Naive thymus-derived CD4-positive, alpha-beta T cell (primary cell): ENCODE measurements around the gene REEP2. TPM values are rescaled to one million over a fixed set of nuclear protein-coding genes. Genes with fewer than 3 reads are reported as not detected.
A peak's percentile ranks its signal among the peaks of the same experiment; 100 is the strongest.

ENCODE experiments used
- ATAC-seq: fragments of 150-1000 bp; cut with Tn5 transposase; 2 replicates; pipeline ENCODE4 v1.10.0; 2021; ENCODE audit warnings: mild to moderate bottlenecking, moderate library complexity
- CTCF ChIA-PET: fragments of 350-600 bp; sonication (Branson Sonifier 250); formaldehyde crosslinking; loops from one replicate; lab custom pipeline; 2021; ENCODE audit warnings: antibody characterized with exemption; lab: Charles Lee
- POLR2A ChIA-PET: fragments of 350-600 bp; sonication (Branson Sonifier 250); formaldehyde crosslinking; loops from one replicate; lab custom pipeline; 2021; ENCODE audit warnings: antibody characterized with exemption, inconsistent platforms; lab: Charles Lee
- DNase-seq, 9 donors: peaks; one replicate each; pipeline versions ENCODE4 v3.0.0 to v3.0.0-alpha.2; 2020 to 2022; ENCODE audit warnings: mixed read lengths in 1 of 9
- H3K27ac ChIP-seq: one replicate; pipeline ENCODE4 v1.7.0; 2013; ENCODE audit warnings: mild to moderate bottlenecking, low read depth, low read length, moderate library complexity
- H3K27me3 ChIP-seq, 2 donors: one replicate each; pipeline ENCODE4 v1.7.0; 2013; ENCODE audit warnings: low read length in 2 of 2, mild to moderate bottlenecking in 2 of 2, moderate library complexity in 2 of 2; ENCODE audit not compliant: control insufficient read depth in 2 of 2, insufficient read depth in 2 of 2
- H3K36me3 ChIP-seq, 3 experiments: 1 replicate in 2 of 3; 2 replicates in 1 of 3; pipeline ENCODE4 v1.7.0; 2013; ENCODE audit warnings: low read length in 3 of 3, mild to moderate bottlenecking in 3 of 3, moderate library complexity in 1 of 3; ENCODE audit not compliant: insufficient read depth in 3 of 3, control insufficient read depth in 2 of 3
- H3K4me1 ChIP-seq, 2 donors: one replicate each; pipeline ENCODE4 v1.7.0; 2013; ENCODE audit warnings: low read length in 2 of 2, mild to moderate bottlenecking in 2 of 2, moderate library complexity in 1 of 2; ENCODE audit not compliant: control insufficient read depth in 2 of 2, insufficient read depth in 2 of 2
- H3K4me3 ChIP-seq: 2 replicates; pipeline ENCODE4 v1.7.0; 2013; ENCODE audit warnings: mild to moderate bottlenecking, low read length
- H3K9me3 ChIP-seq, 3 experiments: 1 replicate in 2 of 3; 2 replicates in 1 of 3; pipeline ENCODE4 v1.7.0; 2013; ENCODE audit warnings: low read length in 3 of 3; ENCODE audit not compliant: control insufficient read depth in 2 of 3
- H3K27ac Mint-ChIP-seq, 9 donors: one replicate each; pipeline ENCODE4 v1.8.0; 2020 to 2022; ENCODE audit warnings: mixed read lengths in 9 of 9, mild to moderate bottlenecking in 8 of 9, moderate library complexity in 5 of 9, inconsistent platforms in 2 of 9
- H3K27me3 Mint-ChIP-seq, 5 donors: one replicate each; pipeline ENCODE4 v1.8.0; 2021 to 2022; ENCODE audit warnings: mixed read lengths in 5 of 5, mild to moderate bottlenecking in 1 of 5
- H3K36me3 Mint-ChIP-seq, 5 donors: one replicate each; pipeline ENCODE4 v1.8.0; 2020 to 2022; ENCODE audit warnings: mixed read lengths in 5 of 5, mild to moderate bottlenecking in 3 of 5, inconsistent platforms in 1 of 5
- H3K4me1 Mint-ChIP-seq, 7 donors: one replicate each; pipeline ENCODE4 v1.8.0; 2020 to 2022; ENCODE audit warnings: mixed read lengths in 7 of 7, mild to moderate bottlenecking in 3 of 7, inconsistent platforms in 1 of 7
- H3K4me3 Mint-ChIP-seq, 10 donors: one replicate each; pipeline ENCODE4 v1.8.0; 2020 to 2022; ENCODE audit warnings: mild to moderate bottlenecking in 10 of 10, mixed read lengths in 10 of 10, moderate library complexity in 6 of 10, inconsistent platforms in 2 of 10
- H3K9me3 Mint-ChIP-seq, 11 donors: one replicate each; pipeline ENCODE4 v1.8.0; 2020 to 2022; ENCODE audit warnings: mixed read lengths in 11 of 11, mild to moderate bottlenecking in 4 of 11, inconsistent platforms in 1 of 11, moderate library complexity in 1 of 11
- intact Hi-C, 2 donors: fragments of 100-400 bp; cut with micrococcal nuclease; formaldehyde crosslinking; loops; one replicate each; pipeline ENCODE4 v1.15.1; 2023
- polyA plus RNA-seq, 2 donors: library from polyadenylated mRNA; unstranded; fragments of 300-500 nt; fragmentation: Illumina TruSeq; gene quantifications; one replicate each; pipeline ENCODE4 v1.2.3, GENCODE V29; 2021
- total RNA-seq, 6 experiments: library from RNA in 5 of 6; stranded (reverse) in 5 of 6; gene quantifications; 1 replicate in 5 of 6; 2 replicates in 1 of 6; pipeline ENCODE4 v1.2.3 and lab custom pipeline; 2021 to 2026

The REEP2 gene
- total and polyA plus RNA-seq, 7 experiments from 2014 or later: 0.94 to 1.2 TPM; not detected in 5

- CTCF ChIA-PET: interaction anchor here (0.8 to 1.5 kb wide), 2 partner anchors 10 to 11 kb away, joined by 3 to 4 read pairs; partner anchors contain the start of gene EGR1
- Histone ChIP-seq H3K27me3 (no peaks in the 10 kb centered on the region), H3K9me3 (no peaks in the 10 kb centered on the region), H3K36me3 (no peaks in the 10 kb centered on the region), H3K4me3 (no peak overlapping the region), H3K27ac (no peak overlapping the region), H3K4me1 (peaks cover 14 to 21% of the 10 kb centered on the region in 2 donors)
- intact Hi-C loops: no loop called here
- no peak for ATAC-seq
- Mint-ChIP-seq H3K27ac (peak overlapping the region in 1 of 9 donors; percentile 51), H3K9me3 (no peaks in the 10 kb centered on the region), H3K4me1 (peaks cover 9 to 30% (median 20%) of the 10 kb centered on the region in 7 donors), H3K27me3 (no peaks in the 10 kb centered on the region), H3K36me3 (peaks cover 0 to 3% (median 0%) of the 10 kb centered on the region in 5 donors), H3K4me3 (no peak overlapping the region)
- DNase-seq: no peak
- POLR2A ChIA-PET: no interaction called here
Measured at GRCh38 chr5:138454121-138454520, 15.3 kb downstream of the REEP2 start.

- Histone ChIP-seq H3K27ac (no peak overlapping the region), H3K4me3 (no peak overlapping the region), H3K9me3 (no peaks in the 10 kb centered on the region), H3K27me3 (no peaks in the 10 kb centered on the region), H3K4me1 (peaks cover 20 to 27% of the 10 kb centered on the region in 2 donors), H3K36me3 (no peaks in the 10 kb centered on the region)
- peak overlapping the region in 1 of 9 donors; percentile 53 for H3K27ac Mint-ChIP-seq
- H3K9me3 Mint-ChIP-seq: no peaks in the 10 kb centered on the region
- peaks cover 0 to 4% (median 0%) of the 10 kb centered on the region in 5 donors for H3K36me3 Mint-ChIP-seq
- H3K4me3 Mint-ChIP-seq: no peak overlapping the region
- intact Hi-C loops: no loop called here
- ATAC-seq (no peak), DNase-seq (no peak)
- ChIA-PET CTCF (interaction anchor here (0.9 to 1.6 kb wide), 4 partner anchors 10 to 48 kb away, joined by 3 to 5 read pairs (median 4); partner anchors contain the start of gene EGR1), POLR2A (interaction anchor here (1.1 kb wide), 1 partner anchor 9 kb away, joined by 3 read pairs; no protein-coding TSS in a partner anchor)
- H3K27me3 Mint-ChIP-seq: no peaks in the 10 kb centered on the region
- H3K4me1 Mint-ChIP-seq: peaks cover 14 to 38% (median 27%) of the 10 kb centered on the region in 7 donors
Measured at GRCh38 chr5:138455232-138455930, 16.5 kb downstream of the REEP2 start.

GRCh38 chr5:138457531-138458275 lies 18.8 kb downstream of the REEP2 start:
- Histone ChIP-seq H3K9me3 (no peaks in the 10 kb centered on the region), H3K4me1 (peaks cover 20 to 28% of the 10 kb centered on the region in 2 donors), H3K36me3 (no peaks in the 10 kb centered on the region), H3K27ac (no peak overlapping the region), H3K27me3 (no peaks in the 10 kb centered on the region), H3K4me3 (no peak overlapping the region)
- Mint-ChIP-seq H3K27me3 (no peaks in the 10 kb centered on the region), H3K9me3 (no peaks in the 10 kb centered on the region), H3K27ac (peak overlapping the region in 8 of 9 donors; percentile 47 to 98 (median 74)), H3K4me1 (peaks cover 22 to 48% (median 40%) of the 10 kb centered on the region in 7 donors), H3K36me3 (peaks cover 0 to 4% (median 0%) of the 10 kb centered on the region in 5 donors), H3K4me3 (peak overlapping the region; percentile 20 to 88 (median 57))
- ATAC-seq: no peak
- POLR2A ChIA-PET: interaction anchor here (0.5 kb wide), 1 partner anchor 29 kb away, joined by 3 read pairs; no protein-coding TSS in a partner anchor
- no peak for DNase-seq
- CTCF ChIA-PET: interaction anchor here (2.1 kb wide), 1 partner anchor 46 kb away, joined by 10 read pairs; no protein-coding TSS in a partner anchor
- intact Hi-C loops: no loop called here

GRCh38 chr5:138458384-138458783 lies 19.5 kb downstream of the REEP2 start:
- H3K27ac Mint-ChIP-seq: peak overlapping the region; percentile 90 to 99 (median 97)

GRCh38 chr5:138458856-138459255 lies 20.0 kb downstream of the REEP2 start:
- Mint-ChIP-seq H3K36me3 (peaks cover 0 to 4% (median 0%) of the 10 kb centered on the region in 5 donors), H3K27ac (peak overlapping the region; percentile 90 to 99 (median 97)), H3K27me3 (no peaks in the 10 kb centered on the region), H3K4me1 (peaks cover 23 to 48% (median 40%) of the 10 kb centered on the region in 7 donors), H3K4me3 (peak overlapping the region; percentile 56 to 88 (median 74)), H3K9me3 (no peaks in the 10 kb centered on the region)
- no peaks in the 10 kb centered on the region for H3K36me3 ChIP-seq
- no peak overlapping the region for H3K4me3 ChIP-seq
- ATAC-seq (peak; percentile 2), DNase-seq (no peak)
- ChIA-PET CTCF (no interaction called here), POLR2A (interaction anchor here (1.0 to 2.0 kb wide), 3 partner anchors 9 to 121 kb away, joined by 3 to 5 read pairs (median 4); partner anchors contain the start of gene FAM53C)
- H3K27me3 ChIP-seq: no peaks in the 10 kb centered on the region
- no peaks in the 10 kb centered on the region for H3K9me3 ChIP-seq
- peaks cover 26 to 35% of the 10 kb centered on the region in 2 donors for H3K4me1 ChIP-seq
- intact Hi-C loops: loop anchor here (1.0 kb wide), 1 partner anchor 9 kb away; no protein-coding TSS in a partner anchor
- peak overlapping the region; percentile 49 for H3K27ac ChIP-seq

More at GRCh38 chr5:138458384-138458783, 19.5 kb downstream of the REEP2 start:
- ChIA-PET CTCF (interaction anchor here (2.1 kb wide), 1 partner anchor 45 kb away, joined by 10 read pairs; no protein-coding TSS in a partner anchor), POLR2A (interaction anchor here (1.2 kb wide), 1 partner anchor 120 kb away, joined by 3 read pairs; the partner anchor contains the start of gene FAM53C)
- Mint-ChIP-seq H3K4me3 (peak overlapping the region in 7 of 10 donors; percentile 34 to 88 (median 66)), H3K27me3 (no peaks in the 10 kb centered on the region), H3K9me3 (no peaks in the 10 kb centered on the region), H3K36me3 (peaks cover 0 to 4% (median 0%) of the 10 kb centered on the region in 5 donors), H3K4me1 (peaks cover 22 to 48% (median 40%) of the 10 kb centered on the region in 7 donors)
- peak overlapping the region; percentile 49 for H3K27ac ChIP-seq
- DNase-seq (peak in 1 of 9 donors; percentile 19), ATAC-seq (no peak)
- intact Hi-C loops: no loop called here
- H3K36me3 ChIP-seq: no peaks in the 10 kb centered on the region
- H3K4me3 ChIP-seq: no peak overlapping the region
- H3K27me3 ChIP-seq: no peaks in the 10 kb centered on the region
- H3K4me1 ChIP-seq: peaks cover 22 to 31% of the 10 kb centered on the region in 2 donors
- H3K9me3 ChIP-seq: no peaks in the 10 kb centered on the region
